ENCODE data around the gene KRTAP12-2.

DNA sequence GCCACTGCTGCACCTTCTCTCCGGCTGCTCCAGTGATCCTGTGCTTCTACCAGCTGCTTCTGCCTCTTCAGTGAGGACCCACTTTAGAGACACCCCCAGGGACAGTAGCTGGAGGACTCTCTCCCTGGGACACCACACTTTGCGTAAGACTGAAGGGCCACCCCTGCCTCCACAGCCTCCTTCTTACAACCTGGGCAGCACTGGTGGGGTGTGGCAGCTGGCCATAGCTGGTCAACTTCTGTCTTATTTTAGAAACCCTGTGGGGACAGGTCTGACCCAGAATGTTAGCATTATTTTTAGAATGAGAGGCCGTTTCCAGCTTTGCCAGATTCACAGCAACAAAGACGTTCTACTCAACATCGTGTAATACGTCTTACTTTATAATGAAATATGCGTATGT, 41.0 kb downstream of the KRTAP12-2 start:
- TF ChIP-seq, protein P1, sequence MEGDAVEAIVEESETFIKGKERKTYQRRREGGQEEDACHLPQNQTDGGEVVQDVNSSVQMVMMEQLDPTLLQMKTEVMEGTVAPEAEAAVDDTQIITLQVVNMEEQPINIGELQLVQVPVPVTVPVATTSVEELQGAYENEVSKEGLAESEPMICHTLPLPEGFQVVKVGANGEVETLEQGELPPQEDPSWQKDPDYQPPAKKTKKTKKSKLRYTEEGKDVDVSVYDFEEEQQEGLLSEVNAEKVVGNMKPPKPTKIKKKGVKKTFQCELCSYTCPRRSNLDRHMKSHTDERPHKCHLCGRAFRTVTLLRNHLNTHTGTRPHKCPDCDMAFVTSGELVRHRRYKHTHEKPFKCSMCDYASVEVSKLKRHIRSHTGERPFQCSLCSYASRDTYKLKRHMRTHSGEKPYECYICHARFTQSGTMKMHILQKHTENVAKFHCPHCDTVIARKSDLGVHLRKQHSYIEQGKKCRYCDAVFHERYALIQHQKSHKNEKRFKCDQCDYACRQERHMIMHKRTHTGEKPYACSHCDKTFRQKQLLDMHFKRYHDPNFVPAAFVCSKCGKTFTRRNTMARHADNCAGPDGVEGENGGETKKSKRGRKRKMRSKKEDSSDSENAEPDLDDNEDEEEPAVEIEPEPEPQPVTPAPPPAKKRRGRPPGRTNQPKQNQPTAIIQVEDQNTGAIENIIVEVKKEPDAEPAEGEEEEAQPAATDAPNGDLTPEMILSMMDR (IDR thresholded peaks at IDR 0.05 in 4 of 5, conservative IDR thresholded peaks at IDR 0.05 in 1 of 5), result no peak
- no peak for TF ChIP-seq POLR2A (IDR thresholded peaks at IDR 0.05)
